Measurements from ENCODE around the gene LRRC8D. TPM values are rescaled to one million over a fixed set of nuclear protein-coding genes. Genes with fewer than 3 reads are reported as not detected.

LRRC8D gene
- total RNA-seq, 1 experiment from 2014 or later, result 37.2 TPM

- no peak overlapping the region for H2AK5ac ChIP-seq (ENCODE audit: insufficient read length, low read length)
- no peak overlapping the region for H3K4me2 ChIP-seq (ENCODE audit: insufficient read depth, insufficient read length, low read length)
- H2BK15ac ChIP-seq (ENCODE audit: low read depth, low read length), result no peak overlapping the region
- H3K23me2 ChIP-seq (ENCODE audit: insufficient read length, low read depth, low read length, poor library complexity, severe bottlenecking), result peaks cover 6% of the 10 kb centered on the region
- H3K9ac ChIP-seq (ENCODE audit: extremely low read depth, insufficient read length, low read length), result no peak overlapping the region
- TF ChIP-seq CTCF (conservative IDR thresholded peaks at IDR 0.05), result no peak
- WGBS (ENCODE audit: extremely low coverage, insufficient read length, low lambda C conversion rate), result no CpG with 5 or more reads among the region's 2 CpGs
- H2BK12ac ChIP-seq (ENCODE audit: insufficient read length, low read depth, low read length), result no peak overlapping the region
- no peak overlapping the region for H2BK120ac ChIP-seq (ENCODE audit: low read depth, low read length, poor library complexity, severe bottlenecking)
- H2BK5ac ChIP-seq (ENCODE audit: insufficient read length, low read length), result no peak overlapping the region
- H4K91ac ChIP-seq (ENCODE audit: insufficient read length, low read depth, low read length), result no peak overlapping the region
- no peak overlapping the region for H4K5ac ChIP-seq (ENCODE audit: insufficient read length, low read depth, low read length)
- no peaks in the 10 kb centered on the region for H3K9me3 ChIP-seq (ENCODE audit: control insufficient read depth, low read depth, low read length)
- H3K56ac ChIP-seq (ENCODE audit: insufficient read length, low read depth, low read length), result no peak overlapping the region
- H3K18ac ChIP-seq (ENCODE audit: insufficient read length, low read depth, low read length), result no peak overlapping the region
- Mint-ChIP-seq H3K27ac (no peak overlapping the region), H3K27me3 (ENCODE audit: low read depth) (peaks cover 19% of the 10 kb centered on the region), H3K9me3 (no peaks in the 10 kb centered on the region; a peak in 2 of 5 replicates), H3K4me1 (peaks cover 13 to 20% of the 10 kb centered on the region in 2 experiments), H3K4me3 (no peak overlapping the region), H3K36me3 (ENCODE audit: insufficient read depth in 1 of 3, low read depth in 3 of 3) (no peaks in the 10 kb centered on the region; a peak in 1 of 7 replicates)
- H2AFZ ChIP-seq (ENCODE audit: low read length), result no peak overlapping the region
- H3T11ph ChIP-seq (ENCODE audit: low read length), result no peak overlapping the region
- no peaks in the 10 kb centered on the region for H3K4me1 ChIP-seq (ENCODE audit: insufficient read depth, low read length)
- H3K4ac ChIP-seq (ENCODE audit: low read depth, low read length), result no peak overlapping the region
- DNase-seq, result no peak
- no peaks in the 10 kb centered on the region for H3K79me2 ChIP-seq (ENCODE audit: insufficient read depth, low read length)
- no peak overlapping the region for H3K14ac ChIP-seq (ENCODE audit: insufficient read depth, low read length)
- no peaks in the 10 kb centered on the region; the same call in 1 of the 2 replicates for H3K27me3 ChIP-seq (ENCODE audit: insufficient read depth, low read length)
- H3K27ac ChIP-seq (ENCODE audit: insufficient read length, low read depth, low read length), result no peak overlapping the region
- no peaks in the 10 kb centered on the region for H4K20me1 ChIP-seq (ENCODE audit: control insufficient read depth, insufficient read depth, insufficient read length)
- no peak overlapping the region for H4K8ac ChIP-seq (replicated peaks; ENCODE audit: insufficient read length, low read depth, low read length)
- H3K23ac ChIP-seq (ENCODE audit: insufficient read length, low read depth, low read length), result no peak overlapping the region
- no peaks in the 10 kb centered on the region for H3K79me1 ChIP-seq (ENCODE audit: insufficient read depth, low read depth, low read length, poor library complexity, severe bottlenecking)
- no peak overlapping the region for H2BK20ac ChIP-seq (ENCODE audit: low read depth, low read length, poor library complexity, severe bottlenecking)
Measured at GRCh38 chr1:89816366-89816765, 4.5 kb upstream of the LRRC8D start.

Data from H9 (cell line).